Nephron progenitor cell (in vitro differentiated cells): ENCODE results near the gene CNGB1.

Experiments
- DNase-seq: peaks from one replicate; pipeline ENCODE4 v3.0.0; 2021
- H3K27ac Mint-ChIP-seq: 2 replicates; pipeline ENCODE4 v1.8.0; 2021; ENCODE audit warnings: mild to moderate bottlenecking, moderate library complexity, mixed read lengths
- H3K27me3 Mint-ChIP-seq: 2 replicates; pipeline ENCODE4 v1.8.0; 2021; ENCODE audit warnings: mild to moderate bottlenecking, low read depth, mixed read lengths; ENCODE audit not compliant: poor library complexity
- H3K36me3 Mint-ChIP-seq: 2 replicates; pipeline ENCODE4 v1.8.0; 2021; ENCODE audit warnings: low read depth, mixed read lengths
- H3K4me1 Mint-ChIP-seq: 2 replicates; pipeline ENCODE4 v1.8.0; 2021; ENCODE audit warnings: mixed read lengths
- H3K4me3 Mint-ChIP-seq: 2 replicates; pipeline ENCODE4 v1.8.0; 2021; ENCODE audit warnings: mild to moderate bottlenecking, moderate library complexity, mixed read lengths
- H3K9me3 Mint-ChIP-seq: 2 replicates; pipeline ENCODE4 v1.8.0; 2021; ENCODE audit warnings: mild to moderate bottlenecking, moderate library complexity, mixed read lengths
- TF ChIP-seq, protein P1 (sequence below): fragments of 200-600 bp; sonication (generic); IDR thresholded peaks from 2 replicates; pipeline ENCODE4 v1.5.0; 2021; ENCODE audit warnings: antibody characterized with exemption

Gene CNGB1

GRCh38 chr16:57995721-57996405, 24.9 kb upstream of the CNGB1 start:
- H3K27ac Mint-ChIP-seq: no peak overlapping the region

GRCh38 chr16:57994778-57995177, 23.9 kb upstream of the CNGB1 start:
- TF ChIP-seq, protein P1, sequence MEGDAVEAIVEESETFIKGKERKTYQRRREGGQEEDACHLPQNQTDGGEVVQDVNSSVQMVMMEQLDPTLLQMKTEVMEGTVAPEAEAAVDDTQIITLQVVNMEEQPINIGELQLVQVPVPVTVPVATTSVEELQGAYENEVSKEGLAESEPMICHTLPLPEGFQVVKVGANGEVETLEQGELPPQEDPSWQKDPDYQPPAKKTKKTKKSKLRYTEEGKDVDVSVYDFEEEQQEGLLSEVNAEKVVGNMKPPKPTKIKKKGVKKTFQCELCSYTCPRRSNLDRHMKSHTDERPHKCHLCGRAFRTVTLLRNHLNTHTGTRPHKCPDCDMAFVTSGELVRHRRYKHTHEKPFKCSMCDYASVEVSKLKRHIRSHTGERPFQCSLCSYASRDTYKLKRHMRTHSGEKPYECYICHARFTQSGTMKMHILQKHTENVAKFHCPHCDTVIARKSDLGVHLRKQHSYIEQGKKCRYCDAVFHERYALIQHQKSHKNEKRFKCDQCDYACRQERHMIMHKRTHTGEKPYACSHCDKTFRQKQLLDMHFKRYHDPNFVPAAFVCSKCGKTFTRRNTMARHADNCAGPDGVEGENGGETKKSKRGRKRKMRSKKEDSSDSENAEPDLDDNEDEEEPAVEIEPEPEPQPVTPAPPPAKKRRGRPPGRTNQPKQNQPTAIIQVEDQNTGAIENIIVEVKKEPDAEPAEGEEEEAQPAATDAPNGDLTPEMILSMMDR: peak; percentile 33

More at GRCh38 chr16:57995721-57996405, 24.9 kb upstream of the CNGB1 start:
- Mint-ChIP-seq H3K36me3 (peaks cover 4% of the 10 kb centered on the region), H3K4me3 (no peak overlapping the region), H3K9me3 (no peaks in the 10 kb centered on the region), H3K4me1 (peaks cover 16% of the 10 kb centered on the region), H3K27me3 (peaks cover 3% of the 10 kb centered on the region)
- TF ChIP-seq, protein P1: no peak
- DNase-seq: no peak

DNA sequence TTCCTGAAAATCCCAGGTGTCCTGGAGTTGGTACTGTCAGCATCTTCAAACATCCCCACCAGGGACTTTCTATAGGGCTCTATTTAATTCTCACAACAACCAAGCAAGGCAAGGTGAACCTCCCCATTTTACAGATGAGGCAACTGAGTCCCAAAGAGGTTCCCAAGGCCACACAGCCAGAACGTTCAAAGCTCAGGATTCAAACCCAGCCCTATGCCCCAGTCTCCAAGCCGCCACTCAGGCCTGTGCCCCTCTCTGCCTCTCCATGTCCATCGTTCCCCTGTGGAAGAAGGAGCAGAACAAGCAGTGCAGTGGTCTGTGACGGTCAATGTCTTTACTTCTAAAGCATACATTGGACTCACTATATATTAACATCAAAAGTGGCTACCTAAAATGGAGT, 23.4 kb upstream of the CNGB1 start:
- H3K4me1 Mint-ChIP-seq: peaks cover 14% of the 10 kb centered on the region
- peaks cover 4% of the 10 kb centered on the region for H3K36me3 Mint-ChIP-seq
- H3K4me3 Mint-ChIP-seq: no peak overlapping the region
- H3K27me3 Mint-ChIP-seq: peaks cover 3% of the 10 kb centered on the region
- no peak for DNase-seq
- H3K27ac Mint-ChIP-seq: no peak overlapping the region
- TF ChIP-seq, protein P1: no peak
- no peaks in the 10 kb centered on the region for H3K9me3 Mint-ChIP-seq

More at GRCh38 chr16:57994778-57995177, 23.9 kb upstream of the CNGB1 start:
- Mint-ChIP-seq H3K36me3 (peaks cover 4% of the 10 kb centered on the region), H3K9me3 (no peaks in the 10 kb centered on the region), H3K27me3 (peaks cover 3% of the 10 kb centered on the region), H3K4me1 (peaks cover 16% of the 10 kb centered on the region), H3K4me3 (no peak overlapping the region), H3K27ac (no peak overlapping the region)
- peak; percentile 57 for DNase-seq

DNA sequence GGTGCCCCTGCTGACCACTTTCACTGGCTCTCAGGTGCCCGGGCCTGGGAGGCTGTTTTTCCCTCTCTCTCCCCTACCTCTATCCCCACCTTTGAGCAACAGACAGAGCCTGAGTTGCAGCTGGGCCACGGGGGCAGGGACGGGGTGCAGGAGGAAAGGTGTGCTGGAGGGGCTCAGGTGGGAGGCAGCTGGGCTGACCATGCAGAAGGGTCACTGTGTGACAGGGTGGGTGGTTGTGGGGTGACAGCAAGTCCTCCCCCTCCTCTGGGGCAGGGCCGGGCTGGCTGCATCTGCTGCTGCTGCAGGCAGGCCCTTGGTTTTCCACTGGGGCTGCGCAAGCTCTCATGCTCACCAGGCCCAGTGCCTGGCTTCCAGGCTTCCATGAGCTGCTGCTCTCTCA, 23.0 kb upstream of the CNGB1 start:
- H3K27ac Mint-ChIP-seq: no peak overlapping the region
- TF ChIP-seq, protein P1: no peak
- no peaks in the 10 kb centered on the region for H3K9me3 Mint-ChIP-seq
- H3K27me3 Mint-ChIP-seq: peaks cover 1% of the 10 kb centered on the region
- peaks cover 10% of the 10 kb centered on the region for H3K4me1 Mint-ChIP-seq
- peaks cover 4% of the 10 kb centered on the region for H3K36me3 Mint-ChIP-seq
- no peak for DNase-seq
- no peak overlapping the region for H3K4me3 Mint-ChIP-seq

DNA sequence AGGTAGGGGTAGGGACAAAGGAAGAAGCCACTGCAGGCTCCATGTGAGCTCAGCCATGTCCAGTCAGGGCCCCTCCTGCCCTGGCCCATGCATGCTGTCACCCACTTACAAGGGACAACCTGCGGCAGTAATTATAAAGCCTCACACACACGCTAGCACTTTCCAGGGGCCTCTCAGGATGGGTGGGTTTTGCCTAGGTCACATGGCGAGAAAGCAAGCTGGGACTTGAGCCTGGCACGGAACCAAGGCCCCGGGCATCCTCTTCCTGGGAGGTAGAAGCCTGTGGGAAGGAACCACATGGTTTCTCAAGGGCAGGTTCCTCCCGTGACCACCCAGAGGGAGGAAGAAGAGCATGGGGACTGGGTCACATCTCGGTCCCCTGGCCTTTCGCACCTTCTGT, 22.5 kb upstream of the CNGB1 start:
- no peaks in the 10 kb centered on the region for H3K9me3 Mint-ChIP-seq
- TF ChIP-seq, protein P1: no peak
- no peak overlapping the region for H3K4me3 Mint-ChIP-seq
- H3K27ac Mint-ChIP-seq: no peak overlapping the region
- H3K36me3 Mint-ChIP-seq: peaks cover 4% of the 10 kb centered on the region
- no peak for DNase-seq
- peaks cover 5% of the 10 kb centered on the region for H3K4me1 Mint-ChIP-seq
- H3K27me3 Mint-ChIP-seq: peaks cover 3% of the 10 kb centered on the region

DNA sequence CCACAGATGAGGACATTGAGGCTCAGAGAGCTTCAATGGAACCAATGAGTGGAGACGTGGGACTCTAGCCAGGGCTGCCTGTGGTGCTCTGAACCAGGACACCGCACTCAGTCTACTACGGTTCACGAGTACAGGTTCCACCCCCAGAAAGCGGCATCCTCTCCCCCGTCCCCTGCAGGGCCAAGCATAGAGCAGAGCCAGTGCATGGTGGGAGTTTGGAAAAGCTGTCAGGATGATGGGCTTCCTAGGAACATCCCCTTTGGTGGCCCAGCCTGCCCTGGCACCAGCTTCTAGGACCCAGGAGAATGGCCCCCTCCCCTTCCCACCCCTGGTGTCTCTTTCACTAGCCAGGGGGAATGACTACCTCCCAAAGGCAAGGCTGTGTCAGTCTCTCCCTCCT, 21.2 kb upstream of the CNGB1 start:
- Mint-ChIP-seq H3K36me3 (peaks cover under 1% of the 10 kb centered on the region), H3K27me3 (peaks cover 13% of the 10 kb centered on the region), H3K27ac (no peak overlapping the region), H3K4me1 (no peaks in the 10 kb centered on the region), H3K9me3 (no peaks in the 10 kb centered on the region), H3K4me3 (no peak overlapping the region)
- no peak for DNase-seq
- TF ChIP-seq, protein P1: no peak
